ENCODE data around the gene CAPN1.
"Not testable (repeated sequence)": the region's sequence is repeated elsewhere in the genome, so short reads cannot be mapped to it uniquely, and the experiment has no call there.

Gene CAPN1

DNA sequence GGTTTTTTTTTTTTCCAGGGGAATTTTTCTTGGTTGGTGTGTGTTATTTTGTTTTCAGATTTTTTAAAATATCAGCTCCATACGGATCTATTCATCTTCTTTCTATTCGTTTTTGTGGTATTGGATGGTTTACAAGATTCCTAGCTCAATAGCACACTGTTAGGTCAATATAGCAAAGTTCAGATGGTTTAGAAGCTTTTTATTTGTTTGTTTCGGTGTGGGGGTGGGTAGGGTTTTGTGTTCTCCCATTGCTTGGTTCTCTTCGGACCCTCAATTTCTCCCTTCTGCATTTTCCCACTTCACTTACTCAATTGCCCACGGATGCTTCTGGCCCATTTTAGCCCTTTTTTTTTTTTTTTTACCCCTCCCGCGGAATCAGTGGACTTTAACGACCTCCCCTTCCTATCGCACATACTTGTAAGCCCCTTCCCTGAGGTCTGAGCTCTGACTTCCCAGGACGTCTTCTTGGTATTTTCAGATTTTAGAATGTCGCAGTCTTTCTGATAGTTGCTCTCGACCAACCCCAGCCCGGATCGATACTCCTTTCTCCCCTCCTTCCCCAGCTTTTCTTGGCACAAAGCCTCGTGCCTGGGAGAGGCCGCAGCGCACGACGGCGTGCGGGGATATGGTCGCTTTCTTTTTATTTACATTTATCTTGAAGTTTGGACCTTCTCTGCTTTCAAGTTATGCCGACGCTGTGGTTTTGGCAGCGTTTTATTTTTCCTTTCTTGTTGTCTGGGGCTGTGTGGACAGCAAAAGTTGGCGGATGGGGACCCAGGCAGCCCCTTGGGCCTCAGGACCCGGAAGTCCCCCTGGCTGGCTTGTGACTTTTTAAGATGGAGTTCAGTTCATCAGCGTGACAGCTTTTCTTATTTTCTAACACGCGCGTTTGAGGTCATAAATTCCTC is 16.1 kb upstream of the CAPN1 start:
- Histone ChIP-seq H3K4me1 (ENCODE audit: control insufficient read depth, low read depth, low read length) (no peaks in the 10 kb centered on the region), H3K36me3 (ENCODE audit: control insufficient read depth, low read depth, low read length) (no peaks in the 10 kb centered on the region), H3K27ac (ENCODE audit: low read length) (no peak overlapping the region), H3K9ac (ENCODE audit: low read length) (no peak overlapping the region), H3K4me3 (ENCODE audit: low read length) (no peak overlapping the region), H3K9me3 (ENCODE audit: control insufficient read depth, low read depth, low read length) (no peaks in the 10 kb centered on the region), H3K27me3 (ENCODE audit: control insufficient read depth, insufficient read depth, low read length) (no peaks in the 10 kb centered on the region)

DNA sequence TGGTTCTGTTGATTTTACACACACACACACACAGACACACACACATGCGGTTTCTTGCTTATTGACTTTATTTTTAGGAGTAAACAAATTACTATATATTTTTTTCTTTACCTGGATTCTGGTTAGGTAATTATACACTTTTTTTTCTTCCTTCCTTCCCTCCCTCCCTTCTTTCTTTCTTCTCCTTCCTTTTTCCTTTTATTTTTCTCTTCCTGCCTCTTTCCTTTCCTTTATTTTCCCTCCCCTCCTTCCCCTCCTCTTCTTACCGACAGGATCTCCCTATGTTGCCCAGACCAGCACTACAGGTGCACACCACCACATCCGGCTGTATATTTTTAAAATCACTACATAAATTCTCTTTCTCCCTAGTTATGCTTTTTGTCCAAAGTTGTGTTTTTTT is 14.8 kb upstream of the CAPN1 start:
- no peak overlapping the region for H3K4me3 ChIP-seq (ENCODE audit: low read length)
- no peak overlapping the region for H3K27ac ChIP-seq (ENCODE audit: low read length)
- H3K27me3 ChIP-seq (ENCODE audit: control insufficient read depth, insufficient read depth, low read length), result no peaks in the 10 kb centered on the region
- H3K4me1 ChIP-seq (ENCODE audit: control insufficient read depth, low read depth, low read length), result no peaks in the 10 kb centered on the region
- no peak overlapping the region for H3K9ac ChIP-seq (ENCODE audit: low read length)
- H3K9me3 ChIP-seq (ENCODE audit: control insufficient read depth, low read depth, low read length), result no peaks in the 10 kb centered on the region
- H3K36me3 ChIP-seq (ENCODE audit: control insufficient read depth, low read depth, low read length), result no peaks in the 10 kb centered on the region

DNA sequence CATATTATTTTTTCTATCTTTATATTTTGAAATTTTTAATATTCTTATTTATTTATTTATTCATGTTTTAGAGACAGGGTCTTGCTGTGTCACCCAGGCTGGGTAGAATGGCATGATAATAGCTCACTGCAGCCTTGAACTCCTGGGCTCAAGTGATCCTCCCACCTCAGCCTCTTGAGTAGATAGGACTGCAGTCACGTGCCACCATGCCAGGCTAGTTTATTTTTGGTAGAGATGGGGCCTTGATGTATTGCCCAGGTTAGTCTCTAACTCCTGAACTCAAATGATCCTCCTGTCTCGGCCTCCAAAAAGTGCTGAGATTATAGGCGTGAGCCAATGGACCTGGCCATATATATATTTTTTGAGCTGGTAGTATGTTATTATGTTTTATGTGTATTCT is 14.1 kb upstream of the CAPN1 start:
- Histone ChIP-seq H3K4me1 (ENCODE audit: control insufficient read depth, low read depth, low read length) (no peaks in the 10 kb centered on the region), H3K27me3 (ENCODE audit: control insufficient read depth, insufficient read depth, low read length) (no peaks in the 10 kb centered on the region)

DNA sequence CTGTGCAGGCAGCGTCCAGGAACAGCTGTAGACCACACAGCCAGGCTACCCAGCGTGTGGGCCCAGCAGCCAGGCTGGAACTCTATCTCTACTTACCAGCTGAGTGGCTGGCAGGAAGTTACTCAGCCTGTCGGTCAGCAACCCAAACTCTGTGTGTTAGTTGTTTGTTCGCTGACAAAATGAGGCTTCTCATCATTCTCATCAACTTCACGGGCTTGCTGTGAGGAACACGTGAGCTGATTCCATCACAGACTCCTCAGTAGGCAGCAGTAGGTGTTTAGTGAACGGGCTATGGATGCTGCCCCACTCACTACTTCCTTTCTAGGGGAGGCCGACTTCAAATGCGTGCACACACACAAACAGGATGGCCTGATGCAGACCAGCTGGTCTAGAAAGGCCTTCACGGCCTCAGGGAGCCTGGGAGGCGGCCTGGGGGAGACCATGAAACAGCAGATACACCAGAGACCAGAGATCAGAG is 12.5 kb upstream of the CAPN1 start:
- Histone ChIP-seq H3K27ac (ENCODE audit: low read length) (no peak overlapping the region), H3K9ac (ENCODE audit: low read length) (no peak overlapping the region)

More for the DNA sequence above, 14.1 kb upstream of the CAPN1 start:
- Histone ChIP-seq H3K9ac (ENCODE audit: low read length) (no peak overlapping the region), H3K27ac (ENCODE audit: low read length) (no peak overlapping the region), H3K4me3 (ENCODE audit: low read length) (no peak overlapping the region), H3K9me3 (ENCODE audit: control insufficient read depth, low read depth, low read length) (no peaks in the 10 kb centered on the region), H3K36me3 (ENCODE audit: control insufficient read depth, low read depth, low read length) (no peaks in the 10 kb centered on the region)

DNA sequence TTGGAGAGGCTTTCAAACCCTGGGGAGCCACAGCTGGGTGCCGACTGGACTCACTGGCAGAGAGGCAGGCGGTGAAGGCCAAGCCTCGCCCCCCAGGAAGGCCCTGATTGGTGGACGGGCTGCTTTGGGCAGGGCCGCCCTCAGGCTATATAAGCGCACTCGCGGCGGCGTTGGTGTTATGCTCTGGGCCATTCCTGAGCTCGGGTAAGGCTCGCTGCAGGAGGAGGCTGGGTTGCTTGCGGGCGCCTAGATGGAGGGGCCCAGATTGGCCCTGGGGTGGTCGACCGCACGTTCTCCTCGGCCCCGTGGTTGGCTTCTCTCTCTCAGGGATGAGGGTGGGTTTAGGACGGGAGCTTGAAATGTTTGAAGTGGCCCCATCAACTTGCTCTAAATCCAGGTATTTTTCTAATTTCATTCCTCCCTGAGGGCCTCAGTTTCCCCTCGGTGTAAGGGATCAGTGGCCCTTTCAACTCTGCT is 11.6 kb upstream of the CAPN1 start, which contains the start of gene SPDYC:
SPDYC (plus strand) TSS at position 176 of the 477 bp plus-strand sequence. CDS start 1,125 bp downstream, outside the sequence.
- no peaks in the 10 kb centered on the region for H3K27me3 ChIP-seq (ENCODE audit: control insufficient read depth, insufficient read depth, low read length)
- H3K27ac ChIP-seq (ENCODE audit: low read length), result no peak within 1 kb of the TSS
- H3K9me3 ChIP-seq (ENCODE audit: control insufficient read depth, low read depth, low read length), result no peaks in the 10 kb centered on the region
- H3K36me3 ChIP-seq (ENCODE audit: control insufficient read depth, low read depth, low read length), result no peaks in the 10 kb centered on the region
- no peak within 1 kb of the TSS for H3K4me3 ChIP-seq (ENCODE audit: low read length)
- no peak within 1 kb of the TSS for H3K9ac ChIP-seq (ENCODE audit: low read length)
- no peaks in the 10 kb centered on the region for H3K4me1 ChIP-seq (ENCODE audit: control insufficient read depth, low read depth, low read length)

More for the DNA sequence above, 12.5 kb upstream of the CAPN1 start:
- Histone ChIP-seq H3K4me3 (ENCODE audit: low read length) (no peak overlapping the region), H3K9me3 (ENCODE audit: control insufficient read depth, low read depth, low read length) (no peaks in the 10 kb centered on the region), H3K4me1 (ENCODE audit: control insufficient read depth, low read depth, low read length) (no peaks in the 10 kb centered on the region), H3K27me3 (ENCODE audit: control insufficient read depth, insufficient read depth, low read length) (no peaks in the 10 kb centered on the region), H3K36me3 (ENCODE audit: control insufficient read depth, low read depth, low read length) (no peaks in the 10 kb centered on the region)

DNA sequence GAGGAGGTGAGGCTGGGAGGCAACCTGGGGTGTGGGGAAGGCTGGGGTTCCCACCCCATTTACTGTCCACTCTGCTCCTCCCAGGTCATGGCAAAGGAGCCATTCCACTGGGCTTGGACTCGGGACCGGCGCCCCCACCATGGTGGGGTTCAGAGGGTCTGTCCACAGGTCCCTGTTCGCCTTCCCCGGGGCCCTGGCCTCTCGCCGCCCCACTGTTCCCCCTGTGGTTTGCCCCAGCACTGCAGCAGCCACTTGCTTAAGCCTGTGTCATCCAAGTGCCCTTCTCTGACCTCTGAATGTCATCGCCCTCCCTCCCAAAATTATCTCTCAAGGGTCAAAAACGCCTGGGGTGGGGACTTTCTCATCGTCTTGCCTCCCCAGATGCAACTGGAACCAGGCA is 9.1 kb upstream of the CAPN1 start:
- Histone ChIP-seq H3K27ac (ENCODE audit: low read length) (no peak overlapping the region), H3K4me3 (ENCODE audit: low read length) (no peak overlapping the region), H3K4me1 (ENCODE audit: control insufficient read depth, low read depth, low read length) (no peaks in the 10 kb centered on the region), H3K36me3 (ENCODE audit: control insufficient read depth, low read depth, low read length) (no peaks in the 10 kb centered on the region), H3K27me3 (ENCODE audit: control insufficient read depth, insufficient read depth, low read length) (no peaks in the 10 kb centered on the region), H3K9ac (ENCODE audit: low read length) (no peak overlapping the region), H3K9me3 (ENCODE audit: control insufficient read depth, low read depth, low read length) (no peaks in the 10 kb centered on the region)

DNA sequence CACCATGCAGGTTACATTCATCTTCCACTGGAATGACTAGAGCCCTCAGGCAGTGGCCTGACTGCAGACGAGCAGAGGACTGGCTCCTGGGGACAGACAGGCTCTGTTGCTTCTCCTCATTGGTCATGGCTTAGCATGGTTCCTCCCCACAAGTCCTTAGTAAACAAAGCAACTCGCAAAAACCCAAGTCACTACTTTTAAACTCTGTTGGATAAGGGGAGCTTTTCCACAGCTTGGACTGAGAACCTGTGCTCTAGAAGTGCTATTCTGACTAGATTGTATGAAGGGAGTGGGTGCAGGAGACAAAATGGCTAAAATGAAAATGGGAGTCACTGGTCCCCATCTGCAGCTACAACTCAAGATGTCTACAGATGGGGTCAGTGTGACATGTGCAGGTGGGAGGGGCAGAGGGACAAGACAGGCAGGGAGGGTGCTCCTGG is 7.1 kb upstream of the CAPN1 start:
- not testable (repeated sequence) for H3K27me3 ChIP-seq (ENCODE audit: control insufficient read depth, insufficient read depth, low read length); H3K4me3 ChIP-seq (ENCODE audit: low read length); H3K4me1 ChIP-seq (ENCODE audit: control insufficient read depth, low read depth, low read length); H3K9ac ChIP-seq (ENCODE audit: low read length); H3K9me3 ChIP-seq (ENCODE audit: control insufficient read depth, low read depth, low read length); H3K27ac ChIP-seq (ENCODE audit: low read length); H3K36me3 ChIP-seq (ENCODE audit: control insufficient read depth, low read depth, low read length)

DNA sequence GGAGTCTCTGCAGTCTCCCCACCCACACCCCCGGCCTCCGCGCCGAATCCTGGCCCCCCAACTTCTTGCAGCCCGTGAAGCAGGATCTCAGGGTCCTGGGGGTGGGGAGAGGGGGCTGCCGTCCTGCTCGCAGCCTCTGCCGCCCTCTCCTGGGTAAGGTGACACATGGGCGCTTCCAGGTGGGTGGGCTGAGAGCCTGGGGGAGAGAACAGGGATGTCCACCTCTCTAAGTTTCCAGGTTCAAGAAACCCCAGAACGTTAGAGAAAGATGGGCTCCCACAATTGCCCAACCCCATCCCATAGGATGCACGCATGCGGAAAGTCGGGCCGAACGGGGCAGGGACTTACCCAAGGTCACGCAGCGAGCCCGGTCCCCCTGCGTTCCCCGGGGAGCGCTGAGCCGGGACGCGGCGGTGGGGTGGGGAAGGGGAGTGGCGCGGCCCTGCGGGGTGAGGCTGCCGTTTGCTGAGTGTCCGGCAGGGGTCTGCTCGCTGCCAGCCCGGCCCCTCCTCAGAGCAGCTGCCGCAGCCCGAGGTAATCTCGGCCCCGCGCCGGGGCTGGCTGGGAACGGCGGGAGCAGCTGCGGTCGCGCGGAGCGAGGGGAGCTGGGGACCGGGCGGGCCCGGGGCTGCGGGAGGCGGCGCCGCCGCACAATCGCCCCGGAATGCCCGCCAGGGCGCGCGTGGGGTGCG is 705 bp upstream of the CAPN1 start:
- Histone ChIP-seq H3K9ac (ENCODE audit: low read length) (peak overlapping the region; percentile 52), H3K27me3 (ENCODE audit: control insufficient read depth, insufficient read depth, low read length) (no peaks in the 10 kb centered on the region), H3K9me3 (ENCODE audit: control insufficient read depth, low read depth, low read length) (no peaks in the 10 kb centered on the region), H3K27ac (ENCODE audit: low read length) (no peak overlapping the region), H3K4me3 (ENCODE audit: low read length) (peak overlapping the region; percentile 80), H3K4me1 (ENCODE audit: control insufficient read depth, low read depth, low read length) (peaks cover 33% of the 10 kb centered on the region), H3K36me3 (ENCODE audit: control insufficient read depth, low read depth, low read length) (no peaks in the 10 kb centered on the region)

DNA sequence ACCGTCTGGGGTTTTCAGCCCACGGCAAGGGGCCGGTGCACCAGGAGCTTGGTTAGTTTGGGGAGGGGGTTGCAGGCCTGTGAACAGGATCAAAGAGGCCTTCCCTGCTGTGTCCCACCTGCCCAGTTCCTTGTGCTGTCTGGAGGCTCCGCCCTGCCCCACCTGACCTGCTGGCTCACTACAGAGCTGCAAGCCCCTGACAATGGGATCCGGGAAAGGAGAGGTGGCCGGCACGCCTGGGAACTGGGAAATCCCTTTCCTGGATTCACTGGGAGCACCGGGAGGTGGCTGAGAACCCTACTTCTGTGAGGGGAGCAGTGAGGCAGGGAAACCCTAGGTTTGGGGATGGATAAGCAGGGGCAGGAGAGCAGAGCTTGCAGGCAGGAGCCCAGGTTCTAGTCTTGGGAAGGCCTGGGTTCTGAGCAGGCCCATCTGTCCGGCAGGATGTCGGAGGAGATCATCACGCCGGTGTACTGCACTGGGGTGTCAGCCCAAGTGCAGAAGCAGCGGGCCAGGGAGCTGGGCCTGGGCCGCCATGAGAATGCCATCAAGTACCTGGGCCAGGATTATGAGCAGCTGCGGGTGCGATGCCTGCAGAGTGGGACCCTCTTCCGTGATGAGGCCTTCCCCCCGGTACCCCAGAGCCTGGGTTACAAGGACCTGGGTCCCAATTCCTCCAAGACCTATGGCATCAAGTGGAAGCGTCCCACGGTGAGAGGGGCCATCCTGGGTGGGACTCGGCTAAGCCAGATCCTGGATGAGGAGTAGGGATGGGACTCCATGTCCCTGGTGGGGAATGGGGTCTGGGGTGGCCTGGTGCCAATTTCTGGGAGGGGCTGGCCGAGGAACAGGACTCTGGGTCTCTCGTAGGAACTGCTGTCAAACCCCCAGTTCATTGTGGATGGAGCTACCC is 786 bp downstream of the CAPN1 start:
- H3K27ac ChIP-seq (ENCODE audit: low read length), result peak overlapping the region; percentile 71
- H3K27me3 ChIP-seq (ENCODE audit: control insufficient read depth, insufficient read depth, low read length), result no peaks in the 10 kb centered on the region
- H3K9me3 ChIP-seq (ENCODE audit: control insufficient read depth, low read depth, low read length), result no peaks in the 10 kb centered on the region
- H3K9ac ChIP-seq (ENCODE audit: low read length), result peak overlapping the region; percentile 75
- peak overlapping the region; percentile 80 for H3K4me3 ChIP-seq (ENCODE audit: low read length)
- H3K36me3 ChIP-seq (ENCODE audit: control insufficient read depth, low read depth, low read length), result peaks cover 9% of the 10 kb centered on the region
- peaks cover 33% of the 10 kb centered on the region for H3K4me1 ChIP-seq (ENCODE audit: control insufficient read depth, low read depth, low read length)

DNA sequence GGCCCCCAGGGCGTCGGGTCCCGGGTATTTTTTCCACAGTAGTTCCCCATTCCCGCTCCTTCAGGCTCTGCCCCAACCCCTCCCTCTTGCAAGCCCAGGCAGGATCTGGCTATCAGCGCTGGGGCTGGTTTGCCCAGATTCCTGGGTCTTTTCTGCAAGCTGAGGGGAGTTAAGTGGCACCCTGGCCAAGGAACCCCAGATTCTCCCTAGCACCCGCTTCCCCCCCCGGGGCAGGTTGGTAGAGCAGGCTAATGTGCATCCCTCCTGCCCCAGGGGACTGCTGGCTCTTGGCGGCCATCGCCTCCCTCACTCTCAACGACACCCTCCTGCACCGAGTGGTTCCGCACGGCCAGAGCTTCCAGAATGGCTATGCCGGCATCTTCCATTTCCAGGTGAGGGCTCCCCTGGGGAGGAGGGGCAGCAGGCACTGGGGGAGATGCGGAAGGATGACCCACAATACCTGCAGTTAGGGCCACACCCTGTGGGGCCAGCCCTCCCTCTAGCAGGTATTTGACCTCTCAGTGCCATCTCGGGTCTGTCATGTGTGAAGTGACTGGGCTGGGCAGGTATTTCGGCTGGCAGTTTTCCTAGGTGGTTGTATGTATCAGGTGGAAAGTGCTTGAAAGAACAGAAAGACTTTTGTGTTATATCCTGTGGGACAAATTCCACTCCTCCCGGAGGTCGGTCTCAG is 1.6 kb downstream of the CAPN1 start:
- Histone ChIP-seq H3K27me3 (ENCODE audit: control insufficient read depth, insufficient read depth, low read length) (no peaks in the 10 kb centered on the region), H3K4me3 (ENCODE audit: low read length) (peak overlapping the region; percentile 80), H3K36me3 (ENCODE audit: control insufficient read depth, low read depth, low read length) (peaks cover 15% of the 10 kb centered on the region)

More for the DNA sequence above, 1.6 kb downstream of the CAPN1 start:
- no peak overlapping the region for H3K27ac ChIP-seq (ENCODE audit: low read length)
- peaks cover 33% of the 10 kb centered on the region for H3K4me1 ChIP-seq (ENCODE audit: control insufficient read depth, low read depth, low read length)
- H3K9ac ChIP-seq (ENCODE audit: low read length), result peak overlapping the region; percentile 75
- H3K9me3 ChIP-seq (ENCODE audit: control insufficient read depth, low read depth, low read length), result no peaks in the 10 kb centered on the region
